SK-N-SH (cell line): Measurements from ENCODE around the gene TEX22. TPM values are rescaled to one million over a fixed set of nuclear protein-coding genes. Genes with fewer than 3 reads are reported as not detected.

Source experiments
- CTCF ChIA-PET: fragments of 300-600, 350-600 bp; formaldehyde crosslinking; extraction: SDS; loops from one replicate; lab custom pipeline; 2021; lab: Yijun Ruan, JAX
- POLR2A ChIA-PET: fragments of 350-600 bp; sonication (Branson Sonifier 250); formaldehyde crosslinking; extraction: SDS; loops from one replicate; lab custom pipeline; 2020; ENCODE audit warnings: antibody characterized with exemption, inconsistent platforms; lab: Yijun Ruan, JAX
- DNase-seq: peaks from one replicate; pipeline ENCODE4 v3.0.0; 2012
- H2AFZ ChIP-seq: fragments of 200-600 bp; sonication (generic); 2 replicates; pipeline ENCODE4 v1.8.1; 2016; ENCODE audit warnings: antibody characterized with exemption, mild to moderate bottlenecking, low read depth
- H3F3A ChIP-seq: fragments of 200-600 bp; sonication (generic); replicated peaks from 2 replicates; pipeline ENCODE3; 2016; ENCODE audit warnings: antibody characterized with exemption, mild to moderate bottlenecking; ENCODE audit not compliant: insufficient read depth
- H3K27ac ChIP-seq, 2 experiments: fragments of 200-500 bp in 1 of 2; fragments of 200-600 bp in 1 of 2; sonication (Bioruptor generic) in 1 of 2; sonication (generic), shearing (Covaris generic) in 1 of 2; 2 replicates each; pipeline versions ENCODE4 v1.5.1 to v1.6.1; 2014 to 2016; ENCODE audit warnings: low read depth in 2 of 2, inconsistent platforms in 1 of 2, low read length in 1 of 2, mild to moderate bottlenecking in 1 of 2, mixed read lengths in 1 of 2
- H3K27me3 ChIP-seq: fragments of 200-600 bp; sonication (generic), shearing (Covaris generic); 2 replicates; pipeline ENCODE4 v1.6.1; 2016; ENCODE audit warnings: mixed run types; ENCODE audit not compliant: insufficient read depth
- H3K36me3 ChIP-seq, 2 experiments: fragments of 200-500 bp in 1 of 2; fragments of 200-600 bp in 1 of 2; sonication (Bioruptor generic) in 1 of 2; sonication (generic) in 1 of 2; replicated peaks in 1 of 2; 2 replicates each; pipeline versions ENCODE3 to v1.5.1; 2014 to 2016; ENCODE audit warnings: low read length in 1 of 2, mild to moderate bottlenecking in 1 of 2; ENCODE audit not compliant: insufficient read depth in 2 of 2, control insufficient read depth in 1 of 2
- H3K4me1 ChIP-seq, 2 experiments: fragments of 200-500 bp in 1 of 2; fragments of 200-600 bp in 1 of 2; sonication (Bioruptor generic) in 1 of 2; sonication (generic), shearing (Covaris generic) in 1 of 2; 2 replicates each; pipeline versions ENCODE4 v1.5.1 to v1.6.1; 2014 to 2016; ENCODE audit warnings: low read depth in 1 of 2, low read length in 1 of 2, mixed run types in 1 of 2; ENCODE audit not compliant: insufficient read depth in 2 of 2, control insufficient read depth in 1 of 2
- H3K4me2 ChIP-seq: fragments of 200-600 bp; sonication (generic), shearing (Covaris generic); 2 replicates; pipeline ENCODE4 v1.6.1; 2017; ENCODE audit warnings: mixed run types
- H3K4me3 ChIP-seq, 2 experiments: fragments of 200-500 bp in 1 of 2; fragments of 200-600 bp in 1 of 2; sonication (Bioruptor generic) in 1 of 2; sonication (generic), shearing (Covaris generic) in 1 of 2; 2 replicates each; pipeline versions ENCODE4 v1.5.1 to v1.8.1; 2014 to 2016; ENCODE audit warnings: low read depth in 2 of 2, inconsistent platforms in 1 of 2, low read length in 1 of 2, mild to moderate bottlenecking in 1 of 2, mixed read lengths in 1 of 2, moderate library complexity in 1 of 2
- H3K79me2 ChIP-seq: fragments of 200-600 bp; sonication (generic); 2 replicates; pipeline ENCODE4 v1.8.1; 2017; ENCODE audit warnings: mild to moderate bottlenecking; ENCODE audit not compliant: insufficient read depth
- H3K9ac ChIP-seq: fragments of 200-600 bp; sonication (generic); 2 replicates; pipeline ENCODE4 v1.6.1; 2017; ENCODE audit warnings: mixed run types
- H3K9me2 ChIP-seq: fragments of 200-600 bp; sonication (generic); 2 replicates; pipeline ENCODE4 v1.6.1; 2017; ENCODE audit warnings: mixed run types
- H3K9me3 ChIP-seq: fragments of 200-600 bp; sonication (generic); 2 replicates; pipeline ENCODE4 v1.6.1; 2017; ENCODE audit warnings: mixed run types, mild to moderate bottlenecking, moderate library complexity
- H4K20me1 ChIP-seq: fragments of 200-600 bp; sonication (generic); 2 replicates; pipeline ENCODE4 v1.6.1; 2017; ENCODE audit warnings: mild to moderate bottlenecking, mixed run types; ENCODE audit not compliant: insufficient read depth
- CHD2 ChIP-seq: fragments of 150-350 bp; IDR thresholded peaks from 2 replicates; pipeline ENCODE4 v1.6.1; 2018; ENCODE audit warnings: low read length; ENCODE audit not compliant: partially characterized antibody
- ELF1 ChIP-seq: IDR thresholded peaks from 2 replicates; pipeline ENCODE4 v1.4.0; 2012
- EP300 ChIP-seq, 2 experiments: IDR thresholded peaks; 2 replicates each; pipeline versions ENCODE4 v1.4.0 to v1.6.1; 2012; ENCODE audit warnings: borderline replicate concordance in 1 of 2, low read depth in 1 of 2, low read length in 1 of 2
- FOSL2 ChIP-seq: IDR thresholded peaks from 2 replicates; pipeline ENCODE4 v1.4.0; 2012; ENCODE audit warnings: low read depth, mild to moderate bottlenecking, moderate library complexity, borderline replicate concordance
- FOXJ3 ChIP-seq: sonication (generic); formaldehyde crosslinking; IDR thresholded peaks from 2 replicates; pipeline ENCODE4 v1.5.1; 2020; ENCODE audit warnings: mild to moderate bottlenecking, missing genetic modification reagents
- GABPA ChIP-seq: IDR thresholded peaks from 2 replicates; pipeline ENCODE4 v1.4.0; 2012; ENCODE audit warnings: low read depth, mild to moderate bottlenecking
- MXI1 ChIP-seq: IDR thresholded peaks from 2 replicates; pipeline ENCODE4 v1.6.1; 2012; ENCODE audit warnings: mild to moderate bottlenecking, low read depth, low read length, improper control_type of control experiment
- NFIC ChIP-seq: IDR thresholded peaks from 2 replicates; pipeline ENCODE4 v1.4.0; 2012; ENCODE audit warnings: borderline replicate concordance
- POLR2AphosphoS5 ChIP-seq: IDR thresholded peaks from 2 replicates; pipeline ENCODE4 v1.6.1; 2012; ENCODE audit warnings: low read depth, low read length
- RCOR1 ChIP-seq: fragments of 150-350 bp; IDR thresholded peaks from 2 replicates; pipeline ENCODE4 v1.6.1; 2017; ENCODE audit warnings: antibody characterized with exemption, low read length
- RFX5 ChIP-seq: IDR thresholded peaks from 2 replicates; pipeline ENCODE4 v1.6.1; 2012; ENCODE audit warnings: mild to moderate bottlenecking, improper control_type of control experiment, low read length
- RXRA ChIP-seq: IDR thresholded peaks from 2 replicates; pipeline ENCODE4 v1.4.0; 2012; ENCODE audit warnings: low read depth, mild to moderate bottlenecking, borderline replicate concordance
- TCF12 ChIP-seq: IDR thresholded peaks from 2 replicates; pipeline ENCODE4 v1.4.0; 2012
- TEAD4 ChIP-seq: IDR thresholded peaks from 2 replicates; pipeline ENCODE4 v1.4.0; 2012; ENCODE audit warnings: mild to moderate bottlenecking, borderline replicate concordance; ENCODE audit not compliant: insufficient read depth
- YY1 ChIP-seq: IDR thresholded peaks from 2 replicates; pipeline ENCODE4 v1.4.0; 2012; ENCODE audit warnings: low read depth, mild to moderate bottlenecking
- WGBS: methylation state at CpG from one replicate; pipeline ENCODE4 v1.1.6; 2017; ENCODE audit warnings: low lambda C conversion rate; 5-methylcytosine and 5-hydroxymethylcytosine counted together
- polyA plus RNA-seq, 3 experiments: library from polyadenylated mRNA; depleted of rRNA; stranded (reverse); fragments of >200 nt; gene quantifications; 2 replicates each; pipeline ENCODE4 v1.2.3, GENCODE V29; 2012
- TF ChIP-seq, protein P1 (sequence below): IDR thresholded peaks from 2 replicates; pipeline ENCODE4; 2012
- TF ChIP-seq, protein P2 (sequence below): fragments of 150-350 bp; IDR thresholded peaks from 2 replicates; pipeline ENCODE4 v1.6.1; 2016; ENCODE audit warnings: mild to moderate bottlenecking, low read depth, low read length
- TF ChIP-seq, protein P3 (sequence below): fragments of 150-350 bp; IDR thresholded peaks from 2 replicates; pipeline ENCODE4 v1.6.1; 2017; ENCODE audit warnings: antibody characterized with exemption, low read length, low read depth, borderline replicate concordance
- TF ChIP-seq, protein P4 (sequence below): IDR thresholded peaks from 2 replicates; pipeline ENCODE4 v1.4.0; 2012; ENCODE audit warnings: low read depth, borderline replicate concordance

TEX22 gene
- polyA plus RNA-seq, 1 of the 3 experiments (the other 2 are of a cell fraction), result 0.26 TPM

DNA sequence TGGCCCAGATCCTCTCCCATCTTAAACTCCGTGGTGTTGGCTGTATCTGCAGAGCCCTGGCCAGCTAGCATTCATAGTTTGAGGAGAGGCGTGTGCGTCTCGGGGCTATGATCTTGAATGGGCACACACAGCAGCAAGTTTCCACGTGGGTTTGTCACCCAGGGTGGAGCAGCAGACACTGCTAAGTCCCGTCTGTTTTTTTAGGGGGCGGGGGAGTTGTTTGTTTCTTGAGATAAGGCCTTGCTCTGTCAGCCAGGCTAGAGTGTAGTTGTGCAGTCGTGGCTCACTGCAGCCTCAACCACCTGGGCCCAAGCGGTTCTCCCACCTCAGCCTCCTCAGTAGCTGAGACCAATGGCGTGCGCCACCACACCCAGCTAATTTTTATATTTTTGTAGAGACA lies 20.1 kb upstream of the TEX22 start:
- no peak for TF ChIP-seq NFIC
- no peak for TF ChIP-seq EP300 (IDR thresholded peaks at IDR 0.05; ENCODE audit: borderline replicate concordance in 1 of 2, low read depth in 1 of 2, low read length in 1 of 2)
- no peak for TF ChIP-seq MXI1
- TF ChIP-seq FOXJ3 (CRISPR knock-in tag), result no peak
- no peak for TF ChIP-seq FOSL2
- TF ChIP-seq, protein P1, sequence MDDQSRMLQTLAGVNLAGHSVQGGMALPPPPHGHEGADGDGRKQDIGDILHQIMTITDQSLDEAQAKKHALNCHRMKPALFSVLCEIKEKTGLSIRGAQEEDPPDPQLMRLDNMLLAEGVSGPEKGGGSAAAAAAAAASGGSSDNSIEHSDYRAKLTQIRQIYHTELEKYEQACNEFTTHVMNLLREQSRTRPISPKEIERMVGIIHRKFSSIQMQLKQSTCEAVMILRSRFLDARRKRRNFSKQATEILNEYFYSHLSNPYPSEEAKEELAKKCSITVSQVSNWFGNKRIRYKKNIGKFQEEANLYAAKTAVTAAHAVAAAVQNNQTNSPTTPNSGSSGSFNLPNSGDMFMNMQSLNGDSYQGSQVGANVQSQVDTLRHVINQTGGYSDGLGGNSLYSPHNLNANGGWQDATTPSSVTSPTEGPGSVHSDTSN, result no peak
- TF ChIP-seq YY1, result no peak
- no peak for TF ChIP-seq RFX5
- no peak for TF ChIP-seq RCOR1
- TF ChIP-seq TEAD4, result no peak
- no peak for TF ChIP-seq GABPA
- TF ChIP-seq, protein P2, sequence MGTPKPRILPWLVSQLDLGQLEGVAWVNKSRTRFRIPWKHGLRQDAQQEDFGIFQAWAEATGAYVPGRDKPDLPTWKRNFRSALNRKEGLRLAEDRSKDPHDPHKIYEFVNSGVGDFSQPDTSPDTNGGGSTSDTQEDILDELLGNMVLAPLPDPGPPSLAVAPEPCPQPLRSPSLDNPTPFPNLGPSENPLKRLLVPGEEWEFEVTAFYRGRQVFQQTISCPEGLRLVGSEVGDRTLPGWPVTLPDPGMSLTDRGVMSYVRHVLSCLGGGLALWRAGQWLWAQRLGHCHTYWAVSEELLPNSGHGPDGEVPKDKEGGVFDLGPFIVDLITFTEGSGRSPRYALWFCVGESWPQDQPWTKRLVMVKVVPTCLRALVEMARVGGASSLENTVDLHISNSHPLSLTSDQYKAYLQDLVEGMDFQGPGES, result no peak
- no peak for TF ChIP-seq ELF1
- no peak for TF ChIP-seq POLR2AphosphoS5
- TF ChIP-seq, protein P3, sequence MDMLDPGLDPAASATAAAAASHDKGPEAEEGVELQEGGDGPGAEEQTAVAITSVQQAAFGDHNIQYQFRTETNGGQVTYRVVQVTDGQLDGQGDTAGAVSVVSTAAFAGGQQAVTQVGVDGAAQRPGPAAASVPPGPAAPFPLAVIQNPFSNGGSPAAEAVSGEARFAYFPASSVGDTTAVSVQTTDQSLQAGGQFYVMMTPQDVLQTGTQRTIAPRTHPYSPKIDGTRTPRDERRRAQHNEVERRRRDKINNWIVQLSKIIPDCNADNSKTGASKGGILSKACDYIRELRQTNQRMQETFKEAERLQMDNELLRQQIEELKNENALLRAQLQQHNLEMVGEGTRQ, result no peak
- TF ChIP-seq CHD2, result no peak
- TF ChIP-seq TCF12, result no peak
- TF ChIP-seq, protein P4, sequence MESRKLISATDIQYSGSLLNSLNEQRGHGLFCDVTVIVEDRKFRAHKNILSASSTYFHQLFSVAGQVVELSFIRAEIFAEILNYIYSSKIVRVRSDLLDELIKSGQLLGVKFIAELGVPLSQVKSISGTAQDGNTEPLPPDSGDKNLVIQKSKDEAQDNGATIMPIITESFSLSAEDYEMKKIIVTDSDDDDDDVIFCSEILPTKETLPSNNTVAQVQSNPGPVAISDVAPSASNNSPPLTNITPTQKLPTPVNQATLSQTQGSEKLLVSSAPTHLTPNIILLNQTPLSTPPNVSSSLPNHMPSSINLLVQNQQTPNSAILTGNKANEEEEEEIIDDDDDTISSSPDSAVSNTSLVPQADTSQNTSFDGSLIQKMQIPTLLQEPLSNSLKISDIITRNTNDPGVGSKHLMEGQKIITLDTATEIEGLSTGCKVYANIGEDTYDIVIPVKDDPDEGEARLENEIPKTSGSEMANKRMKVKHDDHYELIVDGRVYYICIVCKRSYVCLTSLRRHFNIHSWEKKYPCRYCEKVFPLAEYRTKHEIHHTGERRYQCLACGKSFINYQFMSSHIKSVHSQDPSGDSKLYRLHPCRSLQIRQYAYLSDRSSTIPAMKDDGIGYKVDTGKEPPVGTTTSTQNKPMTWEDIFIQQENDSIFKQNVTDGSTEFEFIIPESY, result no peak
- TF ChIP-seq RXRA, result no peak
- WGBS, result 87% methylated on average over 7 of the region's 11 CpGs
- Histone ChIP-seq H3K4me2 (no peak overlapping the region), H3K79me2 (no peaks in the 10 kb centered on the region), H3K27me3 (no peaks in the 10 kb centered on the region), H3K27ac (no peak overlapping the region), H3K9ac (no peak overlapping the region), H3K4me1 (no peaks in the 10 kb centered on the region; a peak in 1 of 4 replicates), H3K4me3 (no peak overlapping the region), H4K20me1 (no peaks in the 10 kb centered on the region), H3K36me3 (peaks cover 0 to 15% of the 10 kb centered on the region in 2 experiments), H3F3A (no peaks in the 10 kb centered on the region), H2AFZ (no peak overlapping the region), H3K9me2 (no peaks in the 10 kb centered on the region), H3K9me3 (no peaks in the 10 kb centered on the region)
- CTCF ChIA-PET, result interaction anchor here (1.8 kb wide), 1 partner anchor 111 kb away, joined by 5 read pairs; no protein-coding TSS in a partner anchor
- DNase-seq, result no peak
- POLR2A ChIA-PET, result no interaction called here
